Measurements from ENCODE around the gene RAD18.

DNA sequence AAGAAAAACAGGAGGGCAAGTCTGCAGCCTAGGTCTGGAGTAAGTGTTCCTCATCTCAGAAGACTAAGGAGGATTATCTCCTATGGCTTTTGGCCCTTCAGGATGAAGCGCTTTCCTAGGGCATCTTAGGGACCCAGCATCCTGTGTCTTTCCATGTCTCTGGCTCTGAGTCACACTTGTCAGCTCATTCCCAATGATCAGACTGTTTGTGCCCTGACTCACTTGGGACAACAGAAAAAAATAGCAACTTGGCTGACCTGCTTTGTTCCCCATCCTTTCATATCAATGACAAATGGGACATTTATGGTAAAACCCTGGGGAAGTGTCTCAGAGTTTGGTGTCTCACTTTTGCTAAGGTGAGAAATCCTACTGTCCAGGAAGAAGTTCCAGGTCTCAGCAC, 117.6 kb downstream of the RAD18 start:
- TF ChIP-seq, protein P1, sequence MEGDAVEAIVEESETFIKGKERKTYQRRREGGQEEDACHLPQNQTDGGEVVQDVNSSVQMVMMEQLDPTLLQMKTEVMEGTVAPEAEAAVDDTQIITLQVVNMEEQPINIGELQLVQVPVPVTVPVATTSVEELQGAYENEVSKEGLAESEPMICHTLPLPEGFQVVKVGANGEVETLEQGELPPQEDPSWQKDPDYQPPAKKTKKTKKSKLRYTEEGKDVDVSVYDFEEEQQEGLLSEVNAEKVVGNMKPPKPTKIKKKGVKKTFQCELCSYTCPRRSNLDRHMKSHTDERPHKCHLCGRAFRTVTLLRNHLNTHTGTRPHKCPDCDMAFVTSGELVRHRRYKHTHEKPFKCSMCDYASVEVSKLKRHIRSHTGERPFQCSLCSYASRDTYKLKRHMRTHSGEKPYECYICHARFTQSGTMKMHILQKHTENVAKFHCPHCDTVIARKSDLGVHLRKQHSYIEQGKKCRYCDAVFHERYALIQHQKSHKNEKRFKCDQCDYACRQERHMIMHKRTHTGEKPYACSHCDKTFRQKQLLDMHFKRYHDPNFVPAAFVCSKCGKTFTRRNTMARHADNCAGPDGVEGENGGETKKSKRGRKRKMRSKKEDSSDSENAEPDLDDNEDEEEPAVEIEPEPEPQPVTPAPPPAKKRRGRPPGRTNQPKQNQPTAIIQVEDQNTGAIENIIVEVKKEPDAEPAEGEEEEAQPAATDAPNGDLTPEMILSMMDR (IDR thresholded peaks at IDR 0.05): no peak
- no peak for TF ChIP-seq POLR2A (IDR thresholded peaks at IDR 0.05)
